ENCODE measurements around the gene TICAM2.

Gene TICAM2

GRCh38 chr5:115637507-115637906 lies 35.2 kb upstream of the TICAM2 start:
- Histone ChIP-seq H3K4me2 (ENCODE audit: low read length) (peak overlapping the region; percentile 66), H3K79me2 (ENCODE audit: low read length) (no peaks in the 10 kb centered on the region), H3K27me3 (ENCODE audit: low read depth, low read length) (peaks cover 82% of the 10 kb centered on the region), H3K27ac (ENCODE audit: low read length) (no peak overlapping the region), H3K4me1 (ENCODE audit: low read length) (peaks cover 43% of the 10 kb centered on the region), H3K9ac (ENCODE audit: low read length) (no peak overlapping the region), H3K36me3 (replicated peaks; ENCODE audit: low read depth, low read length) (no peaks in the 10 kb centered on the region), H4K20me1 (ENCODE audit: insufficient read depth, low read length) (peaks cover 59% of the 10 kb centered on the region), H2AFZ (ENCODE audit: low read depth, low read length) (no peak overlapping the region), H3K9me3 (ENCODE audit: insufficient read depth, low read length) (no peaks in the 10 kb centered on the region), H3K4me3 (ENCODE audit: low read length) (0 out of 2 replicates have a peak overlapping the region, but pooled peaks have one; percentile 10)
- no peak for TF ChIP-seq EZH2phosphoT487 (IDR thresholded peaks at IDR 0.05; ENCODE audit: low read depth)
- TF ChIP-seq CTCF (IDR thresholded peaks at IDR 0.05; ENCODE audit: low read depth, low read length): no peak

- H3K4me1 ChIP-seq (ENCODE audit: low read length): peaks cover 43% of the 10 kb centered on the region
- H2AFZ ChIP-seq (ENCODE audit: low read depth, low read length): no peak overlapping the region
- no peak overlapping the region for H3K9ac ChIP-seq (ENCODE audit: low read length)
- no peaks in the 10 kb centered on the region for H3K79me2 ChIP-seq (ENCODE audit: low read length)
- no peak for TF ChIP-seq EZH2phosphoT487 (IDR thresholded peaks at IDR 0.05; ENCODE audit: low read depth)
- no peak for TF ChIP-seq CTCF (IDR thresholded peaks at IDR 0.05; ENCODE audit: low read depth, low read length)
- peaks cover 56% of the 10 kb centered on the region for H4K20me1 ChIP-seq (ENCODE audit: insufficient read depth, low read length)
- no peak overlapping the region for H3K27ac ChIP-seq (ENCODE audit: low read length)
- 0 out of 2 replicates have a peak overlapping the region, but pooled peaks have one; percentile 24 for H3K4me2 ChIP-seq (ENCODE audit: low read length)
- no peaks in the 10 kb centered on the region for H3K36me3 ChIP-seq (replicated peaks; ENCODE audit: low read depth, low read length)
- H3K4me3 ChIP-seq (ENCODE audit: low read length): no peak overlapping the region
- no peaks in the 10 kb centered on the region for H3K9me3 ChIP-seq (ENCODE audit: insufficient read depth, low read length)
- peaks cover 79% of the 10 kb centered on the region for H3K27me3 ChIP-seq (ENCODE audit: low read depth, low read length)
Observed at GRCh38 chr5:115636008-115636407, 33.7 kb upstream of the TICAM2 start.

- Histone ChIP-seq H3K4me3 (ENCODE audit: low read length) (peak overlapping the region; percentile 49), H3K9me3 (ENCODE audit: insufficient read depth, low read length) (no peaks in the 10 kb centered on the region), H3K27ac (ENCODE audit: low read length) (no peak overlapping the region), H3K79me2 (ENCODE audit: low read length) (no peaks in the 10 kb centered on the region), H4K20me1 (ENCODE audit: insufficient read depth, low read length) (peaks cover 42% of the 10 kb centered on the region), H2AFZ (ENCODE audit: low read depth, low read length) (no peak overlapping the region), H3K9ac (ENCODE audit: low read length) (no peak overlapping the region), H3K4me1 (ENCODE audit: low read length) (peaks cover 41% of the 10 kb centered on the region), H3K4me2 (ENCODE audit: low read length) (peak overlapping the region; percentile 76), H3K36me3 (replicated peaks; ENCODE audit: low read depth, low read length) (no peaks in the 10 kb centered on the region), H3K27me3 (ENCODE audit: low read depth, low read length) (peaks cover 70% of the 10 kb centered on the region)
- TF ChIP-seq EZH2phosphoT487 (IDR thresholded peaks at IDR 0.05; ENCODE audit: low read depth) (no peak), CTCF (IDR thresholded peaks at IDR 0.05; ENCODE audit: low read depth, low read length) (peak; percentile 70)
Observed at GRCh38 chr5:115634343-115635132, 32.3 kb upstream of the TICAM2 start.

DNA sequence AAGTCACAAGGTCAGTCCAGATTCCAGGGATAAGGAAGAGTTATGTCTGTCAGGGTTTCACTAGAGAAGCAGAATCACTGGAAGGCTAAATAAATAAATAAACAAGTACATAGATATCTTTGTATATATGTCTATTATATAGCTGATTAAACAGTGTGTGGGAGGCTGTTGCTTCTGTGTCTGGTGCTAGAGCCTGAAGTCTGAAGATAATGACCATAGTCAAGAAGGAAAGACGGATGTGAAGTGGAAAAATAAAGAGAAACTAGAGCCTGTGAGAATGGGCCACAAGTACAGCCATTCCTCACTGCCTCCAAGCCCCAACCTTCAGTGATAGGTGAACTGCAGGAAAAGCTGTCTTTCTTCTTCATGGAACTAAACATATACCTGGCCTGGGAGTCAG lies 27.6 kb upstream of the TICAM2 start:
- Histone ChIP-seq H3K36me3 (replicated peaks; ENCODE audit: low read depth, low read length) (no peaks in the 10 kb centered on the region), H2AFZ (ENCODE audit: low read depth, low read length) (no peak overlapping the region), H3K4me3 (ENCODE audit: low read length) (no peak overlapping the region), H3K4me1 (ENCODE audit: low read length) (peaks cover 7% of the 10 kb centered on the region), H3K4me2 (ENCODE audit: low read length) (no peak overlapping the region), H3K9ac (ENCODE audit: low read length) (no peak overlapping the region), H3K9me3 (ENCODE audit: insufficient read depth, low read length) (no peaks in the 10 kb centered on the region), H3K27ac (ENCODE audit: low read length) (no peak overlapping the region), H4K20me1 (ENCODE audit: insufficient read depth, low read length) (peaks cover 3% of the 10 kb centered on the region; the same call in 1 of the 2 replicates), H3K79me2 (ENCODE audit: low read length) (peaks cover 10% of the 10 kb centered on the region), H3K27me3 (ENCODE audit: low read depth, low read length) (peaks cover 32% of the 10 kb centered on the region)
- TF ChIP-seq EZH2phosphoT487 (IDR thresholded peaks at IDR 0.05; ENCODE audit: low read depth) (no peak), CTCF (IDR thresholded peaks at IDR 0.05; ENCODE audit: low read depth, low read length) (no peak)
